Calu3 (cell line): ENCODE data around the gene STYXL1. TPM values are rescaled to one million over a fixed set of nuclear protein-coding genes. Genes with fewer than 3 reads are reported as not detected.

Experiments used
- BruUV-seq: library from RNA; stranded (reverse); fragments of 400-500 nt; replicated peaks from 2 replicates; lab custom pipeline; 2021; lab: Mats Ljungman, UMichigan
- CTCF ChIA-PET: fragments of 300-600 bp; sonication (Branson Sonifier 250); formaldehyde crosslinking; loops from one replicate; lab custom pipeline; 2022; ENCODE audit warnings: antibody characterized with exemption; lab: Charles Lee
- DNase-seq: peaks from one replicate; pipeline ENCODE4 v3.0.0; 2022
- H3K27ac Mint-ChIP-seq: one replicate; pipeline ENCODE4 v1.8.0; 2022; ENCODE audit warnings: mixed read lengths; ENCODE audit not compliant: unreplicated experiment
- H3K27me3 Mint-ChIP-seq: one replicate; pipeline ENCODE4 v1.8.0; 2022; ENCODE audit warnings: mixed read lengths; ENCODE audit not compliant: unreplicated experiment
- H3K36me3 Mint-ChIP-seq: one replicate; pipeline ENCODE4 v1.8.0; 2022; ENCODE audit warnings: mild to moderate bottlenecking, moderate library complexity, mixed read lengths; ENCODE audit not compliant: insufficient read depth, unreplicated experiment
- H3K4me1 Mint-ChIP-seq: one replicate; pipeline ENCODE4 v1.8.0; 2022; ENCODE audit warnings: mild to moderate bottlenecking, low read depth, mixed read lengths; ENCODE audit not compliant: unreplicated experiment
- H3K4me3 Mint-ChIP-seq: one replicate; pipeline ENCODE4 v1.8.0; 2022; ENCODE audit warnings: mild to moderate bottlenecking, low read depth, moderate library complexity, mixed read lengths; ENCODE audit not compliant: unreplicated experiment
- H3K9me3 Mint-ChIP-seq: one replicate; pipeline ENCODE4 v1.8.0; 2022; ENCODE audit warnings: low read depth, mixed read lengths; ENCODE audit not compliant: unreplicated experiment
- CTCF ChIP-seq: fragments of 200-600 bp; IDR thresholded peaks from one replicate; pipeline ENCODE4 v1.8.0; 2022; ENCODE audit warnings: antibody characterized with exemption; ENCODE audit not compliant: unreplicated experiment
- intact Hi-C: fragments of 100-400 bp; cut with micrococcal nuclease; formaldehyde crosslinking; loops from one replicate; pipeline ENCODE4 v1.10.0; 2022; ENCODE audit not compliant: unreplicated experiment
- total RNA-seq: library from RNA; stranded (reverse); gene quantifications from 2 replicates; pipeline ENCODE4 v1.2.3, GENCODE V29; 2022

STYXL1 gene
- total RNA-seq, 1 experiment from 2014 or later: 39.9 TPM

GRCh38 chr7:76002139-76002538 lies 45.7 kb downstream of the STYXL1 start:
- Mint-ChIP-seq H3K27ac (no peak overlapping the region), H3K27me3 (no peaks in the 10 kb centered on the region), H3K4me3 (no peak overlapping the region), H3K36me3 (peaks cover 18% of the 10 kb centered on the region), H3K9me3 (no peaks in the 10 kb centered on the region), H3K4me1 (no peaks in the 10 kb centered on the region)
- BruUV-seq: no TSS peak
- CTCF ChIA-PET: no interaction called here
- TF ChIP-seq CTCF: no peak
- no peak for DNase-seq
- intact Hi-C loops: no loop called here

- intact Hi-C loops: no loop called here
- no peaks in the 10 kb centered on the region for H3K27me3 Mint-ChIP-seq
- DNase-seq: no peak
- peaks cover 27% of the 10 kb centered on the region for H3K36me3 Mint-ChIP-seq
- TF ChIP-seq CTCF: no peak
- CTCF ChIA-PET: no interaction called here
- H3K9me3 Mint-ChIP-seq: no peaks in the 10 kb centered on the region
- H3K4me3 Mint-ChIP-seq: no peak overlapping the region
- H3K4me1 Mint-ChIP-seq: no peaks in the 10 kb centered on the region
- H3K27ac Mint-ChIP-seq: no peak overlapping the region
- no TSS peak for BruUV-seq
Measured at GRCh38 chr7:76000566-76000965, 47.2 kb downstream of the STYXL1 start.

- CTCF ChIA-PET: no interaction called here
- H3K27ac Mint-ChIP-seq: no peak overlapping the region
- peaks cover 49% of the 10 kb centered on the region for H3K36me3 Mint-ChIP-seq
- intact Hi-C loops: no loop called here
- H3K4me3 Mint-ChIP-seq: no peak overlapping the region
- BruUV-seq: no TSS peak
- TF ChIP-seq CTCF: no peak
- no peak for DNase-seq
- H3K4me1 Mint-ChIP-seq: no peaks in the 10 kb centered on the region
- no peaks in the 10 kb centered on the region for H3K27me3 Mint-ChIP-seq
- no peaks in the 10 kb centered on the region for H3K9me3 Mint-ChIP-seq
Measured at GRCh38 chr7:75998038-75998437, 49.8 kb downstream of the STYXL1 start.

GRCh38 chr7:75996476-75996875 lies 51.3 kb downstream of the STYXL1 start:
- Mint-ChIP-seq H3K27ac (no peak overlapping the region), H3K27me3 (no peaks in the 10 kb centered on the region), H3K4me3 (no peak overlapping the region), H3K4me1 (no peaks in the 10 kb centered on the region), H3K9me3 (no peaks in the 10 kb centered on the region), H3K36me3 (peaks cover 47% of the 10 kb centered on the region)
- no peak for TF ChIP-seq CTCF
- intact Hi-C loops: no loop called here
- CTCF ChIA-PET: no interaction called here
- no peak for DNase-seq
- BruUV-seq: no TSS peak
